HG03575 (cell line): ENCODE data around the gene JMJD8.

Experiments used
- ATAC-seq: cut with Tn5 transposase; IDR thresholded peaks from one replicate; pipeline ENCODE4 v1.9.1; 2021; ENCODE audit not compliant: unreplicated experiment, insufficient number of reproducible peaks, low FRiP score; ENCODE audit errors: extremely low read depth

Gene JMJD8, protein sequence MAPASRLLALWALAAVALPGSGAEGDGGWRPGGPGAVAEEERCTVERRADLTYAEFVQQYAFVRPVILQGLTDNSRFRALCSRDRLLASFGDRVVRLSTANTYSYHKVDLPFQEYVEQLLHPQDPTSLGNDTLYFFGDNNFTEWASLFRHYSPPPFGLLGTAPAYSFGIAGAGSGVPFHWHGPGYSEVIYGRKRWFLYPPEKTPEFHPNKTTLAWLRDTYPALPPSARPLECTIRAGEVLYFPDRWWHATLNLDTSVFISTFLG

GRCh38 chr16:684071-684794, at the start of gene JMJD8:
TSS of gene JMJD8 (minus strand) at chr16:684334. CDS start at chr16:684319, 15 bp downstream.
- no peak for ATAC-seq

DNA sequence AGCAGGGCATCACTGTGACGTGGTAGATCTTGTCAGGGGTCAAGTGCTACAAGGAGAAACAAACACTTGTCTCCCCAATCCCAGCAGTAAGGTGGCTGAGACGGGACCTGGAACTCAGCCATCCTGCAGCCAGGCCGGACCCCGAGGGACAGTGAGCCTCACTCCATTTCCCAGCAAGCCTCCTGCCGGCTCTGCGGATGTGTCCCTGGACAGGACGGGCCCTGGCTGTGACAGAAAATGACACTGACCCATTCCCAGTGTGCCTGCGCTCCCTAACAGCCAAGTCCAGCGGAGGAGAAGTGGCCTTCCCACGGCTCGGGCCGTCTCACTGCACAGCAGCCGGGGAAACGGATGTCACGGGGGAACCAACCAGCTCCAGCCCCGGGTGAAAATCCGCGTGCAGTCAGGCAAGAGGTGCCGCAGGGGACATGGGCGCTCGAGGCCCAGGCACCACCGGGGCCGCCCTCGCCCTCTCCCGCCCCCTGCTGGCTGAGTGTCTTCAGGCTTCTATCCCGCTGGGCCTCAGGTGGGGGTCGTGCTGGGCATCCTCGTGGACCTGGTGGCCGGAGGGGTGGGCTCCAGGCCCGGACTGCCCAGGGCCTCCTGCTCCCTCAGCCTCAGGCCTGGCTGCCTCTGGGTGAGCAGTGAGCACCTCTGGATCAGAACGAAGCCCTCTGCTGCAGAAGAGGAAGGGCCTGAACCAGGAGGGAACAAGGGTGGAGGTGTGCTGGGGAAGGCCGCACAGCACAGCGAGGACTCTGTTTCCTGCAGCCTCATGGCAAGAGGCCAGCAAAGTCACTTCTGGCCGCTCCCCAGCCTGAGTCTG, 49.5 kb upstream of the JMJD8 start:
- ATAC-seq: no peak

DNA sequence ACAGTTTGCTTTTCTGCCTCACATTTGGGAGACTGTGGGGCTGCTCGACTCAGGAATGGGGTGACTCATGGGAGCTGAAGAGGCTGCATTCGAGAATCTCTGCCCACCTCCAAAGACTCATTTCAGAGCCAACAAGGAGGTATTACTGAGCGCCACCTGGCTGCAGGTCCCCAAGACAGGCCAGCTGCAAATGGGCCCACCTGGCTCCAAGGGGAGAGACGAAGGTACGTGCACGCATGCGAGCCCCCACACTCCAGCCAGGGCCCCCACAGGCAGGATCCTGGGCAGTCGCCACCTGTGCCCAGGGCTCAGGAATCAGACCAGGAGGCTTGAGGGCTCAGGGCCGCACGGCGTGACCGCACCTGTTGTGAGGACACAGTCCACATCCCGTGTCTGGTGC, 48.8 kb upstream of the JMJD8 start:
- ATAC-seq: no peak

- no peak for ATAC-seq
These were observed 48.2 kb upstream of the JMJD8 start for GRCh38 chr16:732332-732731.

DNA sequence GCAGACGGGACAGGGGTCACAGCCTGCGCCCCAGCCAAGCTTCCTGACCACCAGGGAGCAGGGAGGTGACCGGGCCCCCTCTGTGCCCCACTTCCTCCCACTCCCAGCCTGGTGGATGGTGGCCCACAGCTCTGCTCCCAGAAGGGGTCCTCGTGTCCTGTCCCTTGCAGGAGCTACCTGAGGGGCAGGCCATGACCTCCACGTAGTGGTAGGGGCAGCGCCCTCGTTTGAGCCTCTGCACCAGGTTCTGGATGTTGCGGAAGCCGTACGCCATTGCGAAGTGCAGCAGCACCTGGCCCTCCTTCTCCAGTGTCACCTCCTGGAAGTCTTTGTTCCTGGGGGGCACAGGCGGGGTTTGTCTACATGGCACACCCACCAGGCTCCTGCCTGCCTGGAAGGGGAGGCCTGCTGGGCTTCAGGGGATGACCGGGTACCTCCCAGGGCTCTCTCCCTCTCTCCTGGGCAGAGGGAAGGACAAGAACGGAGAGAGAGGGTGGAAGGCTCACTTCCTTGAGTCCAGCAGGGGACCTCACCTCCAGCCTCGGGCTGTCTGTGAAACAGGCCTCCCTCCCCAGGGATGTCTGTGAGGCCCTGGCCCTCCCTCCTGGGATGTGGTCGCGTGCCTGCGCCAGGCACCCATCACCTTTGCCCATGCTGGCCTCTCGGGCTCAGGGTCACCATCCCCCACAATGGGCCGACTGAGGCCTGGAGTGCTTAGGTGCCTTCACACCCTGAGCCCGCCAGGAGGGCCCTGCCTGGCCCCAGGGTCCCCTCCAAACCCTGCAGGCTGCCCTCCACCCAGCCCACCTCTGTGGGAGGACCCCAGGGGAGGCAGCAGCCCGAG, 46.8 kb upstream of the JMJD8 start:
- no peak for ATAC-seq

GRCh38 chr16:729768-730665, 45.9 kb upstream of the JMJD8 start:
- no peak for ATAC-seq

GRCh38 chr16:728890-729744, 45.0 kb upstream of the JMJD8 start:
- ATAC-seq: no peak

DNA sequence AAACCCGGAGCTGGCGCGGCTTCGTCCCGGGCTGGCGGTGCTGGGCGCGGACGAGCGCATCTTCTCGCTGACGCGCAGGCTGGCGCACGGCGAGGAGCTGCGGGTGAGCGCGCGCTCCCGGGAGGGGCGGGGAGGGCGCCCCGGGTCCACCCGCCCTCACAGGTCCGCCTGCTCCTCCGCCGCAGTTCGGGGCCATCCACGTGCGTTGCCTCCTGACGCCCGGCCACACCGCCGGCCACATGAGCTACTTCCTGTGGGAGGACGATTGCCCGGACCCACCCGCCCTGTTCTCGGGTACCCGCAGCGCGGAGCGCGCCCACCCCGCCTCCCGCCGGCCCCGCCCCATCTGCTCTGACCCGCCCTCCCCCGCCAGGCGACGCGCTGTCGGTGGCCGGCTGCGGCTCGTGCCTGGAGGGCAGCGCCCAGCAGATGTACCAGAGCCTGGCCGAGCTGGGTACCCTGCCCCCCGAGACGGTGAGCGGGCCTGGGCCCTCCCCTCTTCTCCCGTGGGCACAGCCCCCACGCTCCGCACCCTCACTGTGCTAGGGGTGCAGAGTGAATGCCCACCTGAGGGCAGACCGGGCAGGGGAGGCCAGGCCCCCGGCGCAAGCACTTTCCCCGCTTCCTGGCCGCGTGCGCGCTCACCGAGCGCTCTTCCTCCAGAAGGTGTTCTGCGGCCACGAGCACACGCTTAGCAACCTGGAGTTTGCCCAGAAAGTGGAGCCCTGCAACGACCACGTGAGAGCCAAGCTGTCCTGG, 44.2 kb upstream of the JMJD8 start:
- no peak for ATAC-seq

DNA sequence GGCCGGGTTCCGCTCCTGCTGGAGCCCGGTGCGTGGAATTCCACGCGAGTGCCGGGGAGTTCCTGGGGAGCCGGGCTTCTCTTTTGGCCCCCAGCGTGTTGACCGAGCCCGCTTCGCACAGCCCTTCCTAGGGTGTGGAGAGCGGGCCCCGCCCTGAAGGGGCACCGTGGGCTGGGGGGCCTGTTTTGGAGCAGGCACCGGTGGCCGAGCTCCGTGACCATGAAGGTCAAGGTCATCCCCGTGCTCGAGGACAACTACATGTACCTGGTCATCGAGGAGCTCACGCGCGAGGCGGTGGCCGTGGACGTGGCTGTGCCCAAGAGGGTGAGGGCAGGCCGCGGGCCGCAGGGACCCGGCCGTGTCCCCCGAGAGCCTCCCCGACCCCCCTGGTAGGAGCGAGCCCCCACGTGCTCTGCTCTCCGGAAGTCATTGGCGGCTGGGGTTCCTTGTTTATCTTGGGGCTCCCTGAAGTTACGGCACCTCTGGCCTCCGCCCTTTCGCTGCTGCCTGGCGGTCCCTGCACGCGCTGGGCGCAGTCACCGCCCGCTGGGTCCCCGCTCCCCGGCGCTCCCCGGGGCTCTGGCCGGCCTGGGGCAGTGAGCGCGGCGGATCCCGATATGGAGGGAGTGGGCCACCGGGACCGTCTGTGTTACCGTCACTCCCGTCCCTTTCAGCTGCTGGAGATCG, 43.3 kb upstream of the JMJD8 start:
- ATAC-seq: no peak

- no peak for ATAC-seq
These were observed 42.5 kb upstream of the JMJD8 start, which contains the start of the genes CCDC78 and HAGHL for GRCh38 chr16:726438-727290. TSS of gene CCDC78 (minus strand) at chr16:726443. CDS start at chr16:726367, 76 bp downstream. TSS of gene HAGHL (plus strand) at chr16:727106. CDS start at chr16:727510, 404 bp downstream.

GRCh38 chr16:726188-726437, 42.0 kb upstream of the JMJD8 start:
- no peak for ATAC-seq

GRCh38 chr16:725463-726187, 41.5 kb upstream of the JMJD8 start:
- no peak for ATAC-seq

DNA sequence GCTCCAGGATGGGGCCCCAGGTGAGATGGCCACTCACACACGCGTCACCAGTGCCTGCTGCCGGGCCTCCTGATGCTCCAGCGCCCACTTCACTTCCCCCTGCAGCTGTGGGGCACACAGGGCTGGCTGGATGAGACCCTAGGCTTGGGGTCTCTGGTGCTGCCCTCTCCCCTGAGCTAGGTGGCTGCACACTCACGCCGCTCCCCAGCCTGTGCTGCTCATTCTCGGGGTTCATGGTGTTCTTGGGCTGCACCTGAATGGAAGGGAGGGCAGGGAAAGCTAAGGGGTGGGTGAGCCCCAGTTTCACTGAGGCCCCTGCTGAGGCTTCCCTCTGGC, 40.9 kb upstream of the JMJD8 start:
- no peak for ATAC-seq

DNA sequence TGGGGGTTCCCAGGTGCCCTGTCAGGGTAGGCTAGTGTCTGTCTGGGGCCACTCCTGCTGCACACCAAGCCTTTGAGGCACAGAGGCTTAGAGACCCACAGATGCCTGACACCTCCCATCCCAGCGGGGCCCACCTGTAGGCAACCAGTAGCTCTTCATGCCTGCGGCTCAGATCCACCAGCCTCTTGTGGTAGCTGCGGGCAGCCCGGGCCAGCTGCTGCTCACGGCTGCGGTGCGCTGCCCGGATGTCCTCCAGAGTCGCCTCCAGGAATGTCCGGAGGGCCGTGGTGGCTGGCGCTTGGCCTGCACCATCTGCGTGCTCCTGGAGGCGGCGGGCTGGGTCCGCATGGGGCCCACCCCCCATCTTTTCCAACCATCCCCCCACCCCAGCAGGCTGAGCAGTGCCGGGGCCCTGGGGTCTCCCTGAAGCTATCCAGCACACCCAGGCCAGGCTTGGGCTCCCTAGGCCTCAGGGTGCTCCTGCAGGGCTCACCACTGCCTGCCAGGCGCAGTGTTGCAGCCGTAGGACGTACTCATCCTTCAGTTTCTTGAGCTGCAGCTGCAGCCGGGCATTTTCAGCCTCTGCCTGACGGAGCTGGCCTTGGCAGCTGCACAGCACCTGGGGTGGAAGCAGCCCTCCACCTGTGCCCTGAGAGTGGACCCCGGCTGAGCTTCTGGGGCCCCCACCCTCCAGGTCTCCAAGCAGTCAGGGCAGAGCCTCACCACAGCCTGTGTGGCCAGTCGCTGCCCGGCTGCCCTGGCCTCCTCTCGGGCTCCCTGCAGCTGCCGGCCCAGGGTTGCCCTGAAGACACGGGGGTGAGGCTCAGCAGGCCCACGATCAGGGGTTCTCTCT, 40.3 kb upstream of the JMJD8 start:
- ATAC-seq: no peak
